ENCODE data around the gene OR5B3. TPM values are rescaled to one million over a fixed set of nuclear protein-coding genes. Genes with fewer than 3 reads are reported as not detected.

OR5B3 gene
- total and polyA plus RNA-seq, 2 donors (not counting 3 experiments of a cell fraction or from before 2014, with no cell fraction given) = not detected

GRCh38 chr11:58390551-58391063, 16.1 kb downstream of the OR5B3 start:
- Histone ChIP-seq H3K27me3 (ENCODE audit: control insufficient read depth in 2 of 2, insufficient read depth in 2 of 2, low read length in 2 of 2) (no peaks in the 10 kb centered on the region), H3K27ac (ENCODE audit: insufficient read depth, low read depth, low read length) (no peak overlapping the region), H2AFZ (ENCODE audit: low read depth, low read length) (no peak overlapping the region), H3K4me2 (ENCODE audit: insufficient read depth, low read length) (no peak overlapping the region), H3K4me3 (replicated peaks in 1 of 3; ENCODE audit: insufficient read depth in 1 of 3, low read depth in 1 of 3, low read length in 3 of 3) (no peak overlapping the region), H3K79me2 (ENCODE audit: control insufficient read depth, insufficient read depth, low read length) (no peaks in the 10 kb centered on the region), H3K36me3 (ENCODE audit: control insufficient read depth in 2 of 2, extremely low read depth in 1 of 2, insufficient read depth in 2 of 2, low read length in 2 of 2) (no peaks in the 10 kb centered on the region), H3K9me1 (replicated peaks; ENCODE audit: control insufficient read depth, extremely low read depth, insufficient read depth, low read length) (no peaks in the 10 kb centered on the region), H3K9ac (replicated peaks; ENCODE audit: extremely low read depth, insufficient read depth, low read length) (no peak overlapping the region), H3K4me1 (ENCODE audit: control insufficient read depth, extremely low read depth, insufficient read depth, low read length) (peaks cover 18% of the 10 kb centered on the region), H3K9me3 (replicated peaks; ENCODE audit: control insufficient read depth, insufficient read depth, low read length) (no peaks in the 10 kb centered on the region), H4K20me1 (replicated peaks; ENCODE audit: control insufficient read depth, extremely low read depth, insufficient read depth, low read length) (no peaks in the 10 kb centered on the region)
- FAIRE-seq (no peak), DNase-seq (ENCODE audit: low read depth, low spot score) (no peak)
- intact Hi-C loops (cut with micrococcal nuclease) (no loop called here), dilution Hi-C loops (cut with MboI; ENCODE audit: extremely low pct_ligation_motif_present, low sequenced_read_pairs) (no loop called here)
- TF ChIP-seq EZH2 (IDR thresholded peaks at IDR 0.05; ENCODE audit: borderline replicate concordance, low read depth, low read length, severe bottlenecking) (no peak), POLR2AphosphoS5 (IDR thresholded peaks at IDR 0.05; ENCODE audit: insufficient read depth, low read depth, low read length) (no peak)
- no TSS peak for BruUV-seq (replicated peaks)
- ChIA-PET CTCF (no interaction called here), POLR2A (no interaction called here)

- H3K9me1 ChIP-seq (replicated peaks; ENCODE audit: control insufficient read depth, extremely low read depth, insufficient read depth, low read length) = peaks cover 3% of the 10 kb centered on the region
- ChIA-PET POLR2A (no interaction called here), CTCF (no interaction called here)
- no peaks in the 10 kb centered on the region for H3K79me2 ChIP-seq (ENCODE audit: control insufficient read depth, insufficient read depth, low read length)
- H2AFZ ChIP-seq (ENCODE audit: low read depth, low read length) = no peak within 1 kb of the TSS
- no peak within 1 kb of the TSS for H3K9ac ChIP-seq (replicated peaks; ENCODE audit: extremely low read depth, insufficient read depth, low read length)
- no TSS peak for BruUV-seq (replicated peaks)
- no peaks in the 10 kb centered on the region for H4K20me1 ChIP-seq (replicated peaks; ENCODE audit: control insufficient read depth, extremely low read depth, insufficient read depth, low read length)
- DNase-seq (ENCODE audit: low read depth, low spot score) (no peak), FAIRE-seq (no peak)
- H3K27me3 ChIP-seq (ENCODE audit: control insufficient read depth in 2 of 2, insufficient read depth in 2 of 2, low read length in 2 of 2) = peaks cover 0 to 6% of the 10 kb centered on the region in 2 experiments
- dilution Hi-C loops (cut with MboI; ENCODE audit: extremely low pct_ligation_motif_present, low sequenced_read_pairs) (no loop called here), intact Hi-C loops (cut with micrococcal nuclease) (no loop called here)
- H3K27ac ChIP-seq (ENCODE audit: insufficient read depth, low read depth, low read length) = no peak within 1 kb of the TSS
- TF ChIP-seq CTCF (IDR thresholded peaks at IDR 0.05; ENCODE audit: extremely low read depth in 1 of 2, insufficient read depth in 1 of 2, low read depth in 1 of 2, low read length in 2 of 2) (no peak), FOS (IDR thresholded peaks at IDR 0.05; ENCODE audit: borderline replicate concordance, insufficient read depth, low read length) (no peak), EZH2 (IDR thresholded peaks at IDR 0.05; ENCODE audit: borderline replicate concordance, low read depth, low read length, severe bottlenecking) (no peak), GATA2 (IDR thresholded peaks at IDR 0.05; ENCODE audit: insufficient read depth, insufficient read length, low read depth, low read length) (no peak), POLR2A (IDR thresholded peaks at IDR 0.05; ENCODE audit: low read depth, low read length) (no peak), POLR2AphosphoS5 (IDR thresholded peaks at IDR 0.05; ENCODE audit: insufficient read depth, low read depth, low read length) (no peak), MYC (IDR thresholded peaks at IDR 0.05; ENCODE audit: low read depth, low read length) (no peak), JUN (IDR thresholded peaks at IDR 0.05; ENCODE audit: borderline replicate concordance, insufficient read depth, insufficient read length, low read depth) (no peak), MAX (IDR thresholded peaks at IDR 0.05; ENCODE audit: insufficient read depth, insufficient read length) (no peak)
- H3K9me3 ChIP-seq (replicated peaks; ENCODE audit: control insufficient read depth, insufficient read depth, low read length) = no peaks in the 10 kb centered on the region
- no peaks in the 10 kb centered on the region for H3K4me1 ChIP-seq (ENCODE audit: control insufficient read depth, extremely low read depth, insufficient read depth, low read length)
- no peak within 1 kb of the TSS for H3K4me2 ChIP-seq (ENCODE audit: insufficient read depth, low read length)
- H3K36me3 ChIP-seq (ENCODE audit: control insufficient read depth in 2 of 2, extremely low read depth in 1 of 2, insufficient read depth in 2 of 2, low read length in 2 of 2) = no peaks in the 10 kb centered on the region
- H3K4me3 ChIP-seq (replicated peaks in 1 of 3; ENCODE audit: insufficient read depth in 1 of 3, low read depth in 1 of 3, low read length in 3 of 3) = no peak within 1 kb of the TSS
Measured at GRCh38 chr11:58358969-58359368, 47.7 kb downstream of the OR5B3 start, which contains the start of gene OR5B17. Gene OR5B17, minus strand, starts transcription at chr11:58359069. Its CDS starts 0 bp downstream, at chr11:58359069.

Data from endothelial cell of umbilical vein (primary cell).